NT2/D1 (cell line): ENCODE measurements around the gene INCENP.

Experiments used
- DNase-seq: peaks from one replicate; pipeline ENCODE4 v3.0.0-alpha.2; 2011; ENCODE audit warnings: low read depth, low spot score
- H3K27me3 ChIP-seq: 2 replicates; pipeline ENCODE4 v1.6.0; 2011; ENCODE audit warnings: mild to moderate bottlenecking; ENCODE audit not compliant: insufficient read length, insufficient read depth
- H3K36me3 ChIP-seq: 2 replicates; pipeline ENCODE4 v1.6.1; 2011; ENCODE audit warnings: mild to moderate bottlenecking, low read length, mixed read lengths; ENCODE audit not compliant: insufficient read depth, insufficient read length
- H3K4me1 ChIP-seq: 2 replicates; pipeline ENCODE4 v1.5.1; 2011; ENCODE audit not compliant: insufficient read depth, insufficient read length
- H3K4me3 ChIP-seq: 2 replicates; pipeline ENCODE4 v1.5.1; 2011; ENCODE audit warnings: low read depth; ENCODE audit not compliant: insufficient read length
- H3K9ac ChIP-seq: 2 replicates; pipeline ENCODE4 v1.6.0; 2011; ENCODE audit warnings: low read depth; ENCODE audit not compliant: insufficient read length
- H3K9me3 ChIP-seq: 2 replicates; pipeline ENCODE4 v1.5.1; 2011; ENCODE audit warnings: mild to moderate bottlenecking, low read length; ENCODE audit not compliant: insufficient read depth
- SUZ12 ChIP-seq: IDR thresholded peaks from 2 replicates; pipeline ENCODE4 v1.6.1; 2011; ENCODE audit not compliant: insufficient read length, insufficient read depth; ENCODE audit errors: extremely low read depth
- YY1 ChIP-seq: IDR thresholded peaks from 2 replicates; pipeline ENCODE4 v1.6.1; 2011; ENCODE audit not compliant: insufficient read length, insufficient read depth
- ZNF274 ChIP-seq: IDR thresholded peaks from 2 replicates; pipeline ENCODE4 v1.6.1; 2011; ENCODE audit warnings: mild to moderate bottlenecking, low read depth, low read length

INCENP gene

GRCh38 chr11:62088331-62088933 is 35.4 kb upstream of the INCENP start:
- Histone ChIP-seq H3K4me1 (no peaks in the 10 kb centered on the region), H3K4me3 (no peak overlapping the region), H3K27me3 (no peaks in the 10 kb centered on the region), H3K36me3 (no peaks in the 10 kb centered on the region), H3K9ac (no peak overlapping the region), H3K9me3 (peaks cover 58% of the 10 kb centered on the region)
- DNase-seq = no peak
- TF ChIP-seq SUZ12 = no peak
- no peak for TF ChIP-seq ZNF274

DNA sequence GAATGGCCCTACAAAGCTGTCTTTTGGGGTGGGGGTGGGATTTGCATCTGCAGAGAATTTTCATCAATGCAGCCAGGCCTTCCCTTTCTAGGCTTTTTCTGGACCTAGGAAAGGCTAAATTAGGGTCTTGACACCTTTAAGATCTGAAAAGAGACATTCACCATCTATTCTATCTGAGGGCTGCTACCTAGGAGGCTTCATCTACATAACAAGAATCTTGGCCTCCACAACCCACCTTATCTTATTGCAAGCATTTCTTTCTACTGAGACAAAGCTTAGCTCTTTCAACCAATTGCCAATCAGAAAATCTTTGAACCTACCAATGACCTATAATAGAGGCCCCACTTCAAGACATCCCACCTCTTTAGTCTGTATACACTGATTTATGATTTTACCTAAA is 20.7 kb upstream of the INCENP start:
- TF ChIP-seq YY1 = no peak
- TF ChIP-seq SUZ12 = no peak
- TF ChIP-seq ZNF274 = no peak
- no peaks in the 10 kb centered on the region for H3K4me1 ChIP-seq
- no peak for DNase-seq
- no peak overlapping the region for H3K9ac ChIP-seq
- no peaks in the 10 kb centered on the region for H3K27me3 ChIP-seq
- no peaks in the 10 kb centered on the region for H3K36me3 ChIP-seq
- no peak overlapping the region for H3K4me3 ChIP-seq
- H3K9me3 ChIP-seq = peaks cover 4% of the 10 kb centered on the region; the same call in 1 of the 2 replicates

DNA sequence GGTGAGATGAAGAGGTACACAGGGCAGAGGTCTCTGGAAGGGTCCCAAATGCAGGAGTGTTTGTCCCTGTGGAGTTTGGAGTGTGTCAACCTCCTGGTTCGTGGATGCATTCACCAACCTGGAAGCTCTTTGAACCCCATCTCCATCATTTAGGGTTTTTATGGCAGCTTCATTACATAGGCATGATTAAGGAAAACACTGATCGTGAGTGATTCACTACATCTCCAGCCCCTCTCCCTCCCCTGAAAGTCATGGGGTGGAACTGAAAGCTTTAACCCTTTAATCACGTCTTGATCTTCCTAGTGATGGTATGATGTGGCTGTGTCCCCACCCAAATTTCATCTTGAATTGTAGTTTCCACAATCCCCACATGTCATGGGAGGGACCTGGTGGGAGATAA is 19.8 kb upstream of the INCENP start:
- no peak for DNase-seq
- Histone ChIP-seq H3K9me3 (peaks cover 4% of the 10 kb centered on the region; the same call in 1 of the 2 replicates), H3K4me3 (no peak overlapping the region), H3K27me3 (no peaks in the 10 kb centered on the region), H3K9ac (no peak overlapping the region), H3K4me1 (peaks cover 3% of the 10 kb centered on the region), H3K36me3 (no peaks in the 10 kb centered on the region)
- TF ChIP-seq ZNF274 = no peak
- no peak for TF ChIP-seq YY1
- TF ChIP-seq SUZ12 = no peak

DNA sequence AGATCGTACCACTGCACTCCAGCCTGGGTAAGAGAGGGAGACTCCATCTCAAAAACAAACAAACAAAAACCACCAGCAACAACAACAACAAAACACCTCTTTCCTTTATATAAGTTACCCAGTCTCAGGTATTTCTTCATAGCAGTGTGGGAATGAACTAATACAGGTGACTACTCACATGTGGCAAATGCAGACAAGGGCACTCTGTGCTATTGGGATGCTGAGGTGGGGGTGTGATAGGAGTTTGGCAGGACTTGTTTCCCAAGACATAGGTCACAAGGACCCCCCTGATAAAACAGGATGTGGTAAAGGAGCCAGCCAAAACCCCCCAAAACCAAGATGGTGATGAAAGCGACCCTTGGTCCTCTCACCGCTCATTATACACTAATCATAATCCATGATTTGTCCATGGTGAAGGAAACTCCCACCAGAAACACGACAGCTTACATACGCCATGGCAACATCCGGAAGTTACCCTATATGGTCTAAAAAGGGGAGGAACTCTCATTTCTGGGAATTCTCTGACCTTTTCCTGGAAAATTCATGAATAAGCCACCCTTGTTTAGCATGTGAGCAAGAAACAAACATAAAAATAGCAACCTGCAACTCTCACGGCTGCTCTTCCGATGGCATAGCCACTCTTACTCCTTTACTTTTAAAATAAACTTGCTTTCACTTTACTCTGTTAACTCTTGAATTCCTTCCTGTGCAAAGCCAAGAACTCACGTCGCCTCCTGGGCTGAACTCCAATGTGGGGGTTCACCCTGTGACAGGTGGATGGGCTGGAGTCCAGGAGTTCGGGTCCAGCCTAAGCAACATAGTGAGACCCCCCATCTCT is 18.8 kb upstream of the INCENP start:
- H3K9me3 ChIP-seq = peaks cover 4% of the 10 kb centered on the region; the same call in 1 of the 2 replicates
- TF ChIP-seq ZNF274 = no peak
- no peak for TF ChIP-seq YY1
- TF ChIP-seq SUZ12 = no peak
- H3K27me3 ChIP-seq = no peaks in the 10 kb centered on the region
- H3K9ac ChIP-seq = no peak overlapping the region
- no peak for DNase-seq
- H3K4me1 ChIP-seq = peaks cover 3% of the 10 kb centered on the region
- no peaks in the 10 kb centered on the region for H3K36me3 ChIP-seq
- H3K4me3 ChIP-seq = no peak overlapping the region

- DNase-seq = no peak
- no peak for TF ChIP-seq SUZ12
- no peak for TF ChIP-seq ZNF274
- TF ChIP-seq YY1 = no peak
- no peak overlapping the region for H3K9ac ChIP-seq
Observed at GRCh38 chr11:62105667-62106191, 18.1 kb upstream of the INCENP start.

DNA sequence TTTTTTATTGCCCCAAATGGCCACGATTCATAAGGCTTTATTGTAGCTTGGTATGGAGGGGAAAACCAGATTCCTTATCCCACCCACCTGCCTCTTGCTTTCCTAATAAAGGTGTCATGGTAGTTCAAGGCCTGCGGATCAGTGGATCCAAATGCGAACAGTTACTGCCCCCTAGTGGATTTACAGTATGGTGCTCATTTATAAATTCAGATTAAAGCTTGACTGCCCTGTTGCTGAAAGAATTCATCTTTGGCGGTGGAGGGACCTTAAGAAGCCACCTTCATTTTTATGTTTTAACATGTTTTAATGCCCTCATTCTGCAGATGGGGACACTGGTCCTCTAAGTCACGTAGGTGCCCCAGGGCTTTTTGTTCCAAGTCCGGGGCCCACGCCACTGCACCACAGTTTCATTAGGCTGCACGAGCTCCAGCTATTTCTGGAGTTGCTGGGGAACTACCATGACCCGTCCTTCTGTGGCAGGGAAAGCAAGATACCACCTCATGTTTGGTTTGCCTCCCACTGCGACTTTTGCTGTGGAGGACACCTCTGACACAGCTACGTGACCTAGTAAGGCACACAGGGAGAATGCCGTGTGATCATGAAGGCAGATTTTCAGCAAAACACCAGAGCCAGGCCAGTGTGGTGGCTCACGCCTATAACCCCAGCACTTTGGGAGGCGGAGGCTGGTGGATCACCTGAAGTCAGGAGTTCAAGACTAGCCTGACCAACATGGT is 15.6 kb upstream of the INCENP start:
- H3K27me3 ChIP-seq = no peaks in the 10 kb centered on the region
- H3K9me3 ChIP-seq = peaks cover 4% of the 10 kb centered on the region; the same call in 1 of the 2 replicates
- no peak overlapping the region for H3K4me3 ChIP-seq
- DNase-seq = peak; percentile 58
- H3K4me1 ChIP-seq = peaks cover 3% of the 10 kb centered on the region
- TF ChIP-seq ZNF274 (no peak), YY1 (no peak), SUZ12 (no peak)
- no peaks in the 10 kb centered on the region for H3K36me3 ChIP-seq
- H3K9ac ChIP-seq = no peak overlapping the region

More at GRCh38 chr11:62105667-62106191, 18.1 kb upstream of the INCENP start:
- Histone ChIP-seq H3K36me3 (no peaks in the 10 kb centered on the region), H3K9me3 (peaks cover 4% of the 10 kb centered on the region; the same call in 1 of the 2 replicates), H3K27me3 (no peaks in the 10 kb centered on the region), H3K4me1 (peaks cover 3% of the 10 kb centered on the region), H3K4me3 (no peak overlapping the region)
